Measurements from ENCODE around the gene SPARC.
"Not testable (repeated sequence)": the region's sequence is repeated elsewhere in the genome, so short reads cannot be mapped to it uniquely, and the experiment has no call there.

Gene SPARC

GRCh38 chr5:151686674-151687407, at the start of gene SPARC:
SPARC (minus strand) TSS chr5:151686915; CDS start chr5:151676188, 10,727 bp downstream.
- no peak for DNase-seq (ENCODE audit: low read depth in 1 of 2, low spot score in 1 of 2)

GRCh38 chr5:151735646-151736045, 48.9 kb upstream of the SPARC start:
- no peak for DNase-seq (ENCODE audit: low read depth in 1 of 2, low spot score in 1 of 2)

GRCh38 chr5:151734064-151734408, 47.3 kb upstream of the SPARC start:
- DNase-seq (ENCODE audit: low read depth in 1 of 2, low spot score in 1 of 2) = no peak

GRCh38 chr5:151733358-151734063, 46.8 kb upstream of the SPARC start:
- no peak for DNase-seq (ENCODE audit: low read depth in 1 of 2, low spot score in 1 of 2)

- no peak for DNase-seq (ENCODE audit: low read depth in 1 of 2, low spot score in 1 of 2)
Measured at GRCh38 chr5:151730381-151730780, 43.7 kb upstream of the SPARC start.

GRCh38 chr5:151729597-151729996, 42.9 kb upstream of the SPARC start:
- not testable (repeated sequence) for DNase-seq (ENCODE audit: low read depth in 1 of 2, low spot score in 1 of 2)

- no peak for DNase-seq (ENCODE audit: low read depth in 1 of 2, low spot score in 1 of 2)
Measured at GRCh38 chr5:151724360-151724759, 37.6 kb upstream of the SPARC start.

GRCh38 chr5:151722546-151722945, 35.8 kb upstream of the SPARC start:
- DNase-seq (ENCODE audit: low read depth in 1 of 2, low spot score in 1 of 2) = no peak

GRCh38 chr5:151721812-151722391, 35.2 kb upstream of the SPARC start:
- DNase-seq (ENCODE audit: low read depth in 1 of 2, low spot score in 1 of 2) = no peak

GRCh38 chr5:151721087-151721646, 34.5 kb upstream of the SPARC start:
- no peak for DNase-seq (ENCODE audit: low read depth in 1 of 2, low spot score in 1 of 2)

- no peak for DNase-seq (ENCODE audit: low read depth in 1 of 2, low spot score in 1 of 2)
Measured at GRCh38 chr5:151720215-151720614, 33.5 kb upstream of the SPARC start.

GRCh38 chr5:151719228-151720000, 32.7 kb upstream of the SPARC start:
- DNase-seq (ENCODE audit: low read depth in 1 of 2, low spot score in 1 of 2) = no peak

GRCh38 chr5:151718646-151719045, 31.9 kb upstream of the SPARC start:
- no peak for DNase-seq (ENCODE audit: low read depth in 1 of 2, low spot score in 1 of 2)

- no peak for DNase-seq (ENCODE audit: low read depth in 1 of 2, low spot score in 1 of 2)
Measured at GRCh38 chr5:151718153-151718552, 31.4 kb upstream of the SPARC start.

- DNase-seq (ENCODE audit: low read depth in 1 of 2, low spot score in 1 of 2) = no peak
Measured at GRCh38 chr5:151717416-151717815, 30.7 kb upstream of the SPARC start.

- no peak for DNase-seq (ENCODE audit: low read depth in 1 of 2, low spot score in 1 of 2)
Measured at GRCh38 chr5:151709109-151709735, 22.5 kb upstream of the SPARC start.

GRCh38 chr5:151708126-151708525, 21.4 kb upstream of the SPARC start:
- DNase-seq (ENCODE audit: low read depth in 1 of 2, low spot score in 1 of 2) = no peak

GRCh38 chr5:151707567-151707966, 20.9 kb upstream of the SPARC start:
- no peak for DNase-seq (ENCODE audit: low read depth in 1 of 2, low spot score in 1 of 2)

GRCh38 chr5:151706906-151707305, 20.2 kb upstream of the SPARC start:
- no peak for DNase-seq (ENCODE audit: low read depth in 1 of 2, low spot score in 1 of 2)

GRCh38 chr5:151703780-151704179, 17.1 kb upstream of the SPARC start:
- no peak for DNase-seq (ENCODE audit: low read depth in 1 of 2, low spot score in 1 of 2)

GRCh38 chr5:151703227-151703626, 16.5 kb upstream of the SPARC start:
- no peak for DNase-seq (ENCODE audit: low read depth in 1 of 2, low spot score in 1 of 2)

All from activated CD4-positive, alpha-beta T cell treated with anti-CD3 and anti-CD28 coated beads, Interleukin-2, amount 50 U/mL, for 24 hours (primary cell).